DOHH2 (cell line): Measurements from ENCODE around the gene DNAJC18.

Experiments used
- H3F3A ChIP-seq: fragments of 200-600 bp; sonication (generic), shearing (Covaris generic); 2 replicates; pipeline ENCODE4 v1.6.0; 2016; ENCODE audit warnings: antibody characterized with exemption, mild to moderate bottlenecking; ENCODE audit not compliant: control insufficient read depth, insufficient read depth
- H3K27ac ChIP-seq: fragments of 200-600 bp; sonication (generic); 2 replicates; pipeline ENCODE4 v1.5.1; 2014; ENCODE audit warnings: low read depth, mild to moderate bottlenecking, low read length, moderate library complexity
- H3K27me3 ChIP-seq: fragments of 200-600 bp; sonication (generic); 2 replicates; pipeline ENCODE4 v1.6.1; 2014; ENCODE audit warnings: mild to moderate bottlenecking, low read length, mixed read lengths; ENCODE audit not compliant: control insufficient read depth
- H3K36me3 ChIP-seq: fragments of 200-600 bp; sonication (generic); 2 replicates; pipeline ENCODE4 v1.6.1; 2014; ENCODE audit warnings: mild to moderate bottlenecking, low read length, moderate library complexity, mixed read lengths; ENCODE audit not compliant: control insufficient read depth
- H3K4me1 ChIP-seq: fragments of 200-600 bp; sonication (generic); 2 replicates; pipeline ENCODE4 v1.6.1; 2014; ENCODE audit warnings: mild to moderate bottlenecking, low read length, mixed read lengths; ENCODE audit not compliant: control insufficient read depth
- H3K4me2 ChIP-seq: fragments of 200-600 bp; sonication (generic); 2 replicates; pipeline ENCODE4 v1.6.0; 2014; ENCODE audit warnings: mild to moderate bottlenecking, low read length, moderate library complexity
- H3K4me3 ChIP-seq: fragments of 200-600 bp; sonication (generic); 2 replicates; pipeline ENCODE4 v1.5.1; 2014; ENCODE audit warnings: mild to moderate bottlenecking, low read length, mixed read lengths
- H3K79me2 ChIP-seq: fragments of 200-600 bp; sonication (generic); 2 replicates; pipeline ENCODE4 v1.6.1; 2014; ENCODE audit warnings: mild to moderate bottlenecking, low read length, mixed read lengths; ENCODE audit not compliant: control insufficient read depth
- H3K9me2 ChIP-seq: fragments of 200-600 bp; sonication (generic); replicated peaks from 2 replicates; pipeline ENCODE4 v1.6.1; 2014; ENCODE audit warnings: mild to moderate bottlenecking, low read length, mixed read lengths; ENCODE audit not compliant: control insufficient read depth
- H3K9me3 ChIP-seq: fragments of 200-600 bp; sonication (generic); 2 replicates; pipeline ENCODE4 v1.6.1; 2014; ENCODE audit warnings: antibody characterized with exemption, low read length, mixed read lengths; ENCODE audit not compliant: control insufficient read depth, insufficient read depth
- H4K20me1 ChIP-seq: fragments of 200-600 bp; sonication (generic); 2 replicates; pipeline ENCODE4 v1.6.0; 2014; ENCODE audit warnings: low read depth, mild to moderate bottlenecking, antibody characterized with exemption, low read length, moderate library complexity; ENCODE audit not compliant: control insufficient read depth, insufficient read depth
- EZH2phosphoT487 ChIP-seq: fragments of 200-600 bp; sonication (generic); IDR thresholded peaks from 2 replicates; pipeline ENCODE4 v1.6.1; 2017; ENCODE audit warnings: borderline replicate concordance, mild to moderate bottlenecking, antibody characterized with exemption, low read length, moderate library complexity, mixed read lengths
- TF ChIP-seq, protein P1 (sequence below): fragments of 200-600 bp; sonication (generic); IDR thresholded peaks from one replicate; pipeline ENCODE4 v1.5.1; 2014; ENCODE audit warnings: antibody characterized with exemption, mild to moderate bottlenecking, low read depth, low read length; ENCODE audit not compliant: poor library complexity, severe bottlenecking

The DNAJC18 gene

GRCh38 chr5:139402561-139403158 lies 36.7 kb downstream of the DNAJC18 start:
- Histone ChIP-seq H3F3A (peaks cover 10% of the 10 kb centered on the region), H3K36me3 (no peaks in the 10 kb centered on the region), H4K20me1 (no peaks in the 10 kb centered on the region), H3K27ac (no peak overlapping the region), H3K4me2 (peak overlapping the region; percentile 74), H3K4me3 (peak overlapping the region; percentile 77), H3K9me2 (no peaks in the 10 kb centered on the region), H3K79me2 (no peaks in the 10 kb centered on the region), H3K27me3 (no peaks in the 10 kb centered on the region), H3K4me1 (peaks cover 35% of the 10 kb centered on the region), H3K9me3 (no peaks in the 10 kb centered on the region)
- TF ChIP-seq, protein P1, sequence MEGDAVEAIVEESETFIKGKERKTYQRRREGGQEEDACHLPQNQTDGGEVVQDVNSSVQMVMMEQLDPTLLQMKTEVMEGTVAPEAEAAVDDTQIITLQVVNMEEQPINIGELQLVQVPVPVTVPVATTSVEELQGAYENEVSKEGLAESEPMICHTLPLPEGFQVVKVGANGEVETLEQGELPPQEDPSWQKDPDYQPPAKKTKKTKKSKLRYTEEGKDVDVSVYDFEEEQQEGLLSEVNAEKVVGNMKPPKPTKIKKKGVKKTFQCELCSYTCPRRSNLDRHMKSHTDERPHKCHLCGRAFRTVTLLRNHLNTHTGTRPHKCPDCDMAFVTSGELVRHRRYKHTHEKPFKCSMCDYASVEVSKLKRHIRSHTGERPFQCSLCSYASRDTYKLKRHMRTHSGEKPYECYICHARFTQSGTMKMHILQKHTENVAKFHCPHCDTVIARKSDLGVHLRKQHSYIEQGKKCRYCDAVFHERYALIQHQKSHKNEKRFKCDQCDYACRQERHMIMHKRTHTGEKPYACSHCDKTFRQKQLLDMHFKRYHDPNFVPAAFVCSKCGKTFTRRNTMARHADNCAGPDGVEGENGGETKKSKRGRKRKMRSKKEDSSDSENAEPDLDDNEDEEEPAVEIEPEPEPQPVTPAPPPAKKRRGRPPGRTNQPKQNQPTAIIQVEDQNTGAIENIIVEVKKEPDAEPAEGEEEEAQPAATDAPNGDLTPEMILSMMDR = peak; percentile 87
- no peak for TF ChIP-seq EZH2phosphoT487

- Histone ChIP-seq H3K27me3 (no peaks in the 10 kb centered on the region), H4K20me1 (no peaks in the 10 kb centered on the region), H3K9me3 (no peaks in the 10 kb centered on the region), H3K27ac (no peak overlapping the region), H3K4me2 (no peak overlapping the region), H3K4me1 (peaks cover 32% of the 10 kb centered on the region), H3K36me3 (peaks cover 5% of the 10 kb centered on the region), H3K4me3 (no peak overlapping the region), H3F3A (peaks cover 10% of the 10 kb centered on the region), H3K9me2 (no peaks in the 10 kb centered on the region), H3K79me2 (no peaks in the 10 kb centered on the region)
- TF ChIP-seq, protein P1 = no peak
- no peak for TF ChIP-seq EZH2phosphoT487
Observed at GRCh38 chr5:139401546-139401945, 37.8 kb downstream of the DNAJC18 start.

- Histone ChIP-seq H3F3A (peaks cover 10% of the 10 kb centered on the region), H3K9me3 (no peaks in the 10 kb centered on the region), H3K4me2 (no peak overlapping the region), H3K9me2 (no peaks in the 10 kb centered on the region), H4K20me1 (no peaks in the 10 kb centered on the region), H3K27me3 (no peaks in the 10 kb centered on the region), H3K36me3 (peaks cover 24% of the 10 kb centered on the region), H3K4me1 (peaks cover 45% of the 10 kb centered on the region), H3K4me3 (no peak overlapping the region), H3K79me2 (peaks cover 17% of the 10 kb centered on the region), H3K27ac (no peak overlapping the region)
- TF ChIP-seq, protein P1 = no peak
- no peak for TF ChIP-seq EZH2phosphoT487
Observed at GRCh38 chr5:139399501-139400121, 39.7 kb downstream of the DNAJC18 start.
